Right atrium auricular region (tissue), 2 donors: ENCODE data around the gene CALHM5. TPM values are rescaled to one million over a fixed set of nuclear protein-coding genes. Genes with fewer than 3 reads are reported as not detected.

Source experiments
- DNase-seq: peaks from one replicate; pipeline ENCODE4 v3.0.0-alpha.2; 2019; ENCODE audit warnings: low spot score
- H3K27ac ChIP-seq, 2 donors: fragments of 200-600 bp; sonication (generic); 1 replicate in 1 of 2; 2 replicates in 1 of 2; pipeline ENCODE4 v1.5.1; 2016 to 2019
- H3K27me3 ChIP-seq, 2 donors: fragments of 200-600 bp; sonication (generic); one replicate each; pipeline versions ENCODE4 v1.5.1 to v1.6.0; 2017 to 2019
- H3K36me3 ChIP-seq: fragments of 200-600 bp; sonication (generic); one replicate; pipeline ENCODE4 v1.5.1; 2016
- H3K4me1 ChIP-seq, 2 donors: fragments of 200-600 bp; sonication (generic); one replicate each; pipeline versions ENCODE4 v1.5.1 to v1.6.0; 2017 to 2019
- H3K4me3 ChIP-seq, 2 donors: fragments of 200-600 bp; sonication (generic); 1 replicate in 1 of 2; 2 replicates in 1 of 2; pipeline ENCODE4 v1.5.1; 2017 to 2019; ENCODE audit warnings: mild to moderate bottlenecking in 1 of 2, moderate library complexity in 1 of 2
- H3K9me3 ChIP-seq, 2 donors: fragments of 200-600 bp; sonication (generic); one replicate each; pipeline ENCODE4 v1.5.1; 2019
- CTCF ChIP-seq, 2 donors: fragments of 200-600 bp; sonication (generic); IDR thresholded peaks; one replicate each; pipeline ENCODE4 v1.5.1; 2019; ENCODE audit warnings: antibody characterized with exemption in 2 of 2
- total RNA-seq, 2 donors: library from RNA; depleted of rRNA; stranded (reverse); fragments of >200 nt; gene quantifications; one replicate each; pipeline ENCODE4 v1.1.0, GENCODE V29; 2016

The CALHM5 gene
- total RNA-seq, 2 donors from 2014 or later: 2.3 to 3.4 TPM

GRCh38 chr6:116513224-116513875 is 1.9 kb downstream of the CALHM5 start:
- H3K27ac ChIP-seq: peak overlapping the region in 1 of 2 donors; percentile 88
- H3K9me3 ChIP-seq: no peaks in the 10 kb centered on the region
- TF ChIP-seq CTCF (IDR thresholded peaks at IDR 0.05): no peak
- H3K4me1 ChIP-seq: no peaks in the 10 kb centered on the region
- peaks cover 10% of the 10 kb centered on the region for H3K36me3 ChIP-seq
- DNase-seq: no peak
- H3K4me3 ChIP-seq: peak overlapping the region; percentile 34 to 51
- no peaks in the 10 kb centered on the region for H3K27me3 ChIP-seq

GRCh38 chr6:116514111-116514510 is 2.7 kb downstream of the CALHM5 start:
- H3K4me3 ChIP-seq: no peak overlapping the region

GRCh38 chr6:116515141-116515540 is 3.7 kb downstream of the CALHM5 start:
- Histone ChIP-seq H3K27ac (no peak overlapping the region), H3K4me3 (no peak overlapping the region), H3K4me1 (no peaks in the 10 kb centered on the region), H3K27me3 (no peaks in the 10 kb centered on the region), H3K9me3 (no peaks in the 10 kb centered on the region), H3K36me3 (peaks cover 10% of the 10 kb centered on the region)
- TF ChIP-seq CTCF (IDR thresholded peaks at IDR 0.05): no peak
- DNase-seq: no peak

More at GRCh38 chr6:116514111-116514510, 2.7 kb downstream of the CALHM5 start:
- Histone ChIP-seq H3K9me3 (no peaks in the 10 kb centered on the region), H3K4me1 (no peaks in the 10 kb centered on the region), H3K27ac (no peak overlapping the region), H3K27me3 (no peaks in the 10 kb centered on the region), H3K36me3 (peaks cover 10% of the 10 kb centered on the region)
- DNase-seq: no peak
- TF ChIP-seq CTCF (IDR thresholded peaks at IDR 0.05): no peak

DNA sequence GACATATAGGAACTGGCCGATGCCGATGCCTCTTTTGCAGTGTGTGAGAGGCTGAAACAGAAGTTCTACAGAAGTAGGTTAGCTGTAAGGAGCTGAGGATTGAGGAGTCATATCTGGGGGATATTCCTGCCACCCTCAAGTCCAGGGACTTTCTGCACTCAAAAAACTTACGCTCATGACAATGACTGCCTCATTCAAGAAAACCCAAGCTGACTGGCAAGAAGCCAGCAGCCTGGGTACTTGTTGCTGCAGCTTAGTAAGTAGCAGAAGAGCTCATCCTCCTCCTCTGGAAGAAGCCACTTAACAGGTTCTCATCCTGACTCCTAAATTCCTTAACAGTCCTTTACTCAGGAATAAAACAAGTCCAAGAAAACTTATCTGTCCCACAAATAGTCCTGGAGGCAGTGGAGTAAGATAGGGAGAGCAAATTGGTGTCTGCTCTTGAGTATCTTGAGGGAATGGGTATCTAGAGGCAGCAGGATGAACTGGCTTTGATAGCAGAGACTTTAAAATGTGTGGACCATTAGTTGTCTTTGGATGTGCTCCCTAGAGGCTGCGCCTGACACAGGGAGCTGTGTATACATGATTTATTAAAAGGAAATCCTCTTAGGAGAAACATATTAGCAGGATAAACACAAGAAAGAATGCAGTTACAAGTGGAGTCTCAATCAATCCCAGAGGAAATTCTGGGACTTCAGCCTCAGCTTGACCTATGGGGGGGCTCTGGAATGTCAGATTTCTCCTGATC is 7.4 kb downstream of the CALHM5 start:
- Histone ChIP-seq H3K27me3 (no peaks in the 10 kb centered on the region), H3K4me3 (no peak overlapping the region), H3K27ac (no peak overlapping the region), H3K36me3 (peaks cover 10% of the 10 kb centered on the region), H3K9me3 (no peaks in the 10 kb centered on the region), H3K4me1 (no peaks in the 10 kb centered on the region)
- no peak for TF ChIP-seq CTCF (IDR thresholded peaks at IDR 0.05)
- DNase-seq: no peak

DNA sequence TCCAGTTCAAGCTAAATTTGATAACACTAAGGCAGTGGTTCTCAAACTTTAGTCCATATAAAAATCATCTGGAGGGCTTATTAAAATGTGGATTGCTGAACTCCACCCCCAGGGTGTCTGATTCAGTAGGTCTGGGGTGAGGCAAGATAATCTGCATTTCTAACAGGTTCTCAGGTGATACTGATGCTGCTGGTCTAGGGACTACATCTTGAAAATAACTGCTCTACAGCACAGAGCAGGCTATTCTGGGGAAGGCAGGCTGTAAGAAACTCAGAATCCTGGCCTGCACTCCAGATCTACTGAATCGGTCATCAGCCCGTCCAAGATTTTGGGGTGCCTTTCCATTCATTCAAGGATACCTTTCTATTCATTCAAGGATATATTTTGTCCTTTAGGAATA is 11.5 kb downstream of the CALHM5 start:
- Histone ChIP-seq H3K36me3 (no peaks in the 10 kb centered on the region), H3K27me3 (no peaks in the 10 kb centered on the region), H3K4me3 (no peak overlapping the region), H3K4me1 (no peaks in the 10 kb centered on the region), H3K27ac (no peak overlapping the region), H3K9me3 (no peaks in the 10 kb centered on the region)
- no peak for TF ChIP-seq CTCF (IDR thresholded peaks at IDR 0.05)
- DNase-seq: no peak
